Measurements from ENCODE around the gene ITPR1. TPM values are rescaled to one million over a fixed set of nuclear protein-coding genes. Genes with fewer than 3 reads are reported as not detected.

Gene ITPR1
- polyA plus RNA-seq, 1 experiment = 1.4 TPM

GRCh38 chr3:4472312-4472711 lies 20.8 kb upstream of the ITPR1 start:
- Histone ChIP-seq H3K36me3 (ENCODE audit: control insufficient read depth, insufficient read depth, low read length) (no peaks in the 10 kb centered on the region), H3K27me3 (ENCODE audit: control insufficient read depth, insufficient read depth, low read length) (peaks cover 5% of the 10 kb centered on the region), H3K4me3 (ENCODE audit: low read depth, low read length) (no peak overlapping the region)
- TF ChIP-seq CTCF (IDR thresholded peaks at IDR 0.05; ENCODE audit: insufficient read depth, low read depth, low read length) = no peak
- POLR2A ChIA-PET = no interaction called here
- CTCF ChIA-PET = no interaction called here
- no peak for DNase-seq (ENCODE audit: low read depth)

GRCh38 chr3:4472766-4473165 lies 20.4 kb upstream of the ITPR1 start:
- TF ChIP-seq CTCF (IDR thresholded peaks at IDR 0.05; ENCODE audit: insufficient read depth, low read depth, low read length) = no peak
- no peak for DNase-seq (ENCODE audit: low read depth)
- POLR2A ChIA-PET = no interaction called here
- Histone ChIP-seq H3K27me3 (ENCODE audit: control insufficient read depth, insufficient read depth, low read length) (peaks cover 5% of the 10 kb centered on the region), H3K4me3 (ENCODE audit: low read depth, low read length) (no peak overlapping the region), H3K36me3 (ENCODE audit: control insufficient read depth, insufficient read depth, low read length) (no peaks in the 10 kb centered on the region)
- CTCF ChIA-PET = interaction anchor here (0.6 kb wide), 1 partner anchor 430 kb away, joined by 3 read pairs; no protein-coding TSS in a partner anchor

GRCh38 chr3:4474683-4475490 lies 18.3 kb upstream of the ITPR1 start:
- ChIA-PET POLR2A (no interaction called here), CTCF (no interaction called here)
- H3K36me3 ChIP-seq (ENCODE audit: control insufficient read depth, insufficient read depth, low read length) = no peaks in the 10 kb centered on the region
- H3K27me3 ChIP-seq (ENCODE audit: control insufficient read depth, insufficient read depth, low read length) = peaks cover 5% of the 10 kb centered on the region
- TF ChIP-seq CTCF (IDR thresholded peaks at IDR 0.05; ENCODE audit: insufficient read depth, low read depth, low read length) = no peak
- H3K4me3 ChIP-seq (ENCODE audit: low read depth, low read length) = no peak overlapping the region
- no peak for DNase-seq (ENCODE audit: low read depth)

- no peak overlapping the region for H3K4me3 ChIP-seq (ENCODE audit: low read depth, low read length)
- POLR2A ChIA-PET = no interaction called here
- no peaks in the 10 kb centered on the region for H3K36me3 ChIP-seq (ENCODE audit: control insufficient read depth, insufficient read depth, low read length)
- CTCF ChIA-PET = no interaction called here
- no peak for TF ChIP-seq CTCF (IDR thresholded peaks at IDR 0.05; ENCODE audit: insufficient read depth, low read depth, low read length)
- no peak for DNase-seq (ENCODE audit: low read depth)
- no peaks in the 10 kb centered on the region for H3K27me3 ChIP-seq (ENCODE audit: control insufficient read depth, insufficient read depth, low read length)
These were observed 17.3 kb upstream of the ITPR1 start for GRCh38 chr3:4475804-4476203.

- no peak for DNase-seq (ENCODE audit: low read depth)
- H3K27me3 ChIP-seq (ENCODE audit: control insufficient read depth, insufficient read depth, low read length) = no peaks in the 10 kb centered on the region
- CTCF ChIA-PET = no interaction called here
- no peak overlapping the region for H3K4me3 ChIP-seq (ENCODE audit: low read depth, low read length)
- POLR2A ChIA-PET = no interaction called here
- no peaks in the 10 kb centered on the region for H3K36me3 ChIP-seq (ENCODE audit: control insufficient read depth, insufficient read depth, low read length)
- TF ChIP-seq CTCF (IDR thresholded peaks at IDR 0.05; ENCODE audit: insufficient read depth, low read depth, low read length) = no peak
These were observed 16.7 kb upstream of the ITPR1 start for GRCh38 chr3:4476496-4476895.
